Thyroid gland (tissue), 4 donors: ENCODE results near the gene ATF6.

Source experiments
- CTCF ChIP-seq, 6 experiments: fragments of 200-600 bp in 3 of 6; fragments of 450-650 bp in 3 of 6; sonication (generic) in 3 of 6; IDR thresholded peaks; one replicate each; pipeline ENCODE4 v1.5.1; 2016 to 2019; ENCODE audit warnings: antibody characterized with exemption in 6 of 6, mild to moderate bottlenecking in 2 of 6, inconsistent platforms in 1 of 6, moderate library complexity in 1 of 6
- POLR2A ChIP-seq, 2 donors: fragments of 450-650 bp; IDR thresholded peaks; one replicate each; pipeline ENCODE4 v1.6.1; 2017; ENCODE audit warnings: antibody characterized with exemption in 2 of 2, mild to moderate bottlenecking in 2 of 2, moderate library complexity in 1 of 2

GRCh38 chr1:161943737-161944136 lies 177.6 kb downstream of the ATF6 start:
- TF ChIP-seq CTCF (IDR thresholded peaks at IDR 0.05): no peak
- no peak for TF ChIP-seq POLR2A (IDR thresholded peaks at IDR 0.05)
